MM.1S (cell line): ENCODE measurements around the gene GGNBP2.
A peak's percentile ranks its signal among the peaks of the same experiment; 100 is the strongest.

Experiments
- DNase-seq: peaks from one replicate; pipeline ENCODE4 v3.0.0-alpha.2; 2015
- H2AFZ ChIP-seq: fragments of 300-600 bp; sonication (generic); 2 replicates; pipeline ENCODE4 v1.6.0; 2016; ENCODE audit warnings: antibody characterized with exemption, low read length
- H3F3A ChIP-seq: fragments of 300-600 bp; sonication (generic); 2 replicates; pipeline ENCODE4 v1.6.1; 2016; ENCODE audit warnings: mild to moderate bottlenecking, antibody characterized with exemption, low read length, moderate library complexity, mixed read lengths; ENCODE audit not compliant: insufficient read depth
- H3K27ac ChIP-seq: fragments of 300-600 bp; sonication (generic); 2 replicates; pipeline ENCODE4 v1.5.1; 2016; ENCODE audit warnings: mild to moderate bottlenecking, low read length
- H3K27me3 ChIP-seq: fragments of 300-600 bp; sonication (generic); replicated peaks from 2 replicates; pipeline ENCODE4 v1.6.0; 2016; ENCODE audit warnings: low read length; ENCODE audit not compliant: insufficient read depth
- H3K36me3 ChIP-seq: fragments of 300-600 bp; sonication (generic); replicated peaks from 2 replicates; pipeline ENCODE4 v1.6.1; 2016; ENCODE audit warnings: mild to moderate bottlenecking, low read length, mixed read lengths; ENCODE audit not compliant: insufficient read depth
- H3K4me1 ChIP-seq: fragments of 300-600 bp; sonication (generic); 2 replicates; pipeline ENCODE4 v1.6.1; 2016; ENCODE audit warnings: low read length, mixed read lengths
- H3K4me2 ChIP-seq: fragments of 300-600 bp; sonication (generic); 2 replicates; pipeline ENCODE4 v1.6.0; 2016; ENCODE audit warnings: low read depth, low read length
- H3K4me3 ChIP-seq: fragments of 300-600 bp; sonication (generic); 2 replicates; pipeline ENCODE4 v1.5.1; 2016; ENCODE audit warnings: low read length, mixed read lengths
- H3K79me2 ChIP-seq: fragments of 300-600 bp; sonication (generic); 2 replicates; pipeline ENCODE4 v1.6.1; 2016; ENCODE audit warnings: mixed run types, low read length, mixed read lengths
- H3K9ac ChIP-seq: fragments of 300-600 bp; sonication (generic); 2 replicates; pipeline ENCODE4 v1.6.1; 2016; ENCODE audit warnings: low read length, mixed read lengths
- H3K9me2 ChIP-seq: fragments of 300-600 bp; sonication (generic); replicated peaks from 2 replicates; pipeline ENCODE4 v1.6.1; 2016; ENCODE audit warnings: mild to moderate bottlenecking, low read length, mixed read lengths; ENCODE audit not compliant: insufficient read depth
- H3K9me3 ChIP-seq: fragments of 300-600 bp; sonication (generic); replicated peaks from 2 replicates; pipeline ENCODE4 v1.6.1; 2016; ENCODE audit warnings: mild to moderate bottlenecking, low read length, mixed read lengths; ENCODE audit not compliant: insufficient read depth
- H4K20me1 ChIP-seq: fragments of 300-600 bp; sonication (generic); 2 replicates; pipeline ENCODE4 v1.6.1; 2016; ENCODE audit warnings: mild to moderate bottlenecking, low read length, moderate library complexity, mixed read lengths; ENCODE audit not compliant: insufficient read depth
- EZH2 ChIP-seq: fragments of 300-600 bp; sonication (generic); optimal IDR thresholded peaks from 2 replicates; pipeline ENCODE3; 2017; ENCODE audit warnings: low read depth, mild to moderate bottlenecking, antibody characterized with exemption, low read length, mixed read lengths
- EZH2phosphoT487 ChIP-seq: fragments of 300-600 bp; sonication (generic); IDR thresholded peaks from 2 replicates; pipeline ENCODE4 v1.6.1; 2018; ENCODE audit warnings: antibody characterized with exemption, low read length
- TF ChIP-seq, protein P1 (sequence below): fragments of 300-600 bp; sonication (generic); IDR thresholded peaks from 2 replicates; pipeline ENCODE4 v1.5.1; 2016; ENCODE audit warnings: antibody characterized with exemption, low read length, mixed read lengths

GGNBP2 gene

DNA sequence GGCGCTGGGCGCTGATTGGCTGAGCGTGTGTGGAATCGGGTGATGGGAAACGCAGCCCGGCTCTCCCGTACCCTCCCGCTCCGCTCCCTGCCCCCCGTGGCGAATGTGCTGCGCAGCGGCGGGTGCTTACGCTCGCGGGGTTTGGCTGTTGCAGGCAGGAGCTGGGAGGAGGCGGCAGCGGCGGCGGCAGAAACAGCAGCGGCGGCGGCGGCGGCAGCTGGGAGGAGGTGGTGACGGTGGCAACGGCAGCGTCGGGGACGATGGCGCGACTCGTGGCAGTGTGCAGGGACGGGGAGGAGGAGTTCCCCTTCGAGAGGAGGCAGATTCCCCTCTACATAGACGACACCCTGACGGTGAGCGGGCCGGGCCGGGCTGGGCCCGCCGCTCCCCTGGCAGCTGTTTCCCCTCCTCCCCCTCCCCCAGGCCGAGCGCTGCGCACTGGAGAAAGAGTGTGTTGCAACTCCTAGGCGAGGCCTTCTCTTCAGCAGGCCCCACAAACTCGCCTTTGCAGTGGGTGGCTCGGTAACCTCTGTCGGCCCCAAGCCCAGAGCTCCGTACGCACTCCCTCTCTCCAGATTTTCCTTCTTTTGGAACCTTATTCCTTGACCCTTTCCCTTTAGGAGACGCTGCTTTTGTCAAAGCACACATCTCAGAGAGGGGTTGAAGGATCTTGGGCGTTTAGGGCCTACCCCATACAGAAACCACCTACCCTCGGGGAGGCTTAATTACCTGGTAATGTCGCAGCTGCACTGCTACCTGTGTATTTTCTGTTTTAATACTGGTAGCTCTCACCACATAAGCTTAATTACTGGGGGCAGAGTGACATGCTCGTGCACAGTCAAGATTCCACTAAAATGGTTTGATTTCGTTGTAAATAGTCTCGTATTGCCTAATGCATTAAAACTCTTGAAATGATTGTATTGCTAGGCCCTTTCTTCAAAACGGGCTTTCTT, 1.0 kb downstream of the GGNBP2 start:
- H2AFZ ChIP-seq = 0 out of 2 replicates have a peak overlapping the region, but pooled peaks have one; percentile 25
- peaks cover 30% of the 10 kb centered on the region for H3K4me1 ChIP-seq
- H3K4me3 ChIP-seq = peak overlapping the region; percentile 84
- H3K36me3 ChIP-seq = peaks cover 5% of the 10 kb centered on the region; the same call in 1 of the 2 replicates
- H3K9me2 ChIP-seq = no peaks in the 10 kb centered on the region
- peaks cover 26% of the 10 kb centered on the region for H3F3A ChIP-seq
- H3K9me3 ChIP-seq = no peaks in the 10 kb centered on the region
- peak overlapping the region; percentile 76 for H3K9ac ChIP-seq
- H3K79me2 ChIP-seq = peaks cover 70% of the 10 kb centered on the region
- peak; percentile 97 for DNase-seq
- TF ChIP-seq EZH2phosphoT487 (no peak), EZH2 (no peak)
- TF ChIP-seq, protein P1, sequence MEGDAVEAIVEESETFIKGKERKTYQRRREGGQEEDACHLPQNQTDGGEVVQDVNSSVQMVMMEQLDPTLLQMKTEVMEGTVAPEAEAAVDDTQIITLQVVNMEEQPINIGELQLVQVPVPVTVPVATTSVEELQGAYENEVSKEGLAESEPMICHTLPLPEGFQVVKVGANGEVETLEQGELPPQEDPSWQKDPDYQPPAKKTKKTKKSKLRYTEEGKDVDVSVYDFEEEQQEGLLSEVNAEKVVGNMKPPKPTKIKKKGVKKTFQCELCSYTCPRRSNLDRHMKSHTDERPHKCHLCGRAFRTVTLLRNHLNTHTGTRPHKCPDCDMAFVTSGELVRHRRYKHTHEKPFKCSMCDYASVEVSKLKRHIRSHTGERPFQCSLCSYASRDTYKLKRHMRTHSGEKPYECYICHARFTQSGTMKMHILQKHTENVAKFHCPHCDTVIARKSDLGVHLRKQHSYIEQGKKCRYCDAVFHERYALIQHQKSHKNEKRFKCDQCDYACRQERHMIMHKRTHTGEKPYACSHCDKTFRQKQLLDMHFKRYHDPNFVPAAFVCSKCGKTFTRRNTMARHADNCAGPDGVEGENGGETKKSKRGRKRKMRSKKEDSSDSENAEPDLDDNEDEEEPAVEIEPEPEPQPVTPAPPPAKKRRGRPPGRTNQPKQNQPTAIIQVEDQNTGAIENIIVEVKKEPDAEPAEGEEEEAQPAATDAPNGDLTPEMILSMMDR = no peak
- peak overlapping the region; percentile 78 for H3K27ac ChIP-seq
- H3K27me3 ChIP-seq = no peaks in the 10 kb centered on the region
- H4K20me1 ChIP-seq = peaks cover 22% of the 10 kb centered on the region
- H3K4me2 ChIP-seq = peak overlapping the region; percentile 90

DNA sequence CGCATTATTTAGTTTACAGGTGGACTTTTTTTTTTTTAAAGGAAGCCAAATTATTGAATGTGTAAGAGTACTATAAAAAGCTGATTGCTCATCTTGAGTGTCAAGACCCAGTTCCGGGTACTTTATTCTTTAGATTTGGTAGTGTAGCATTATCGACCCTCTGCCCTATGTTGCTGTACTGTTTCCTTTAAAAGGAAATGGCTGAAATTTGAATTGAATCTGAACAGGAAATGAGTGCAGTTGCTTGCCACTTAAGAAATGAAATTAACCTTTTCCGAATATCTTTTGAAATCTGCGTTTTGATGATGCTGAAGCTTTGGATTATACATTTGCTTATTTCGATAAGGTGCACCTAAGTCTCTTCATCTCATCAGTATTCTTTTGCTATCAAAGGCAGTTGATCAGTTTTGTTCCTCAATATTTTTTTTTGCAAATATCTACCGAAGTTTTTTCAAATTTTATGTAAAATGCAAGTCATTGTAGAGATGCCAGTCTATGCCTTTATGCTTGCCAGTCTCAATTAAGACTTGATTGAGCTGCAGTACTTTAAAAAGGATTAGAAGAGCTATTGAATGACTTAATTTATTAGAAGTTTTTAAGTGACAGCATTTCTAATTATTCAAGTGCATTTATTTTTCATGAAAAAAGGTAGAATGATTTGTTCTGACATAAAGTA, 1.8 kb downstream of the GGNBP2 start:
- peaks cover 28% of the 10 kb centered on the region for H4K20me1 ChIP-seq
- peaks cover 30% of the 10 kb centered on the region for H3K4me1 ChIP-seq
- peaks cover 26% of the 10 kb centered on the region for H3F3A ChIP-seq

DNA sequence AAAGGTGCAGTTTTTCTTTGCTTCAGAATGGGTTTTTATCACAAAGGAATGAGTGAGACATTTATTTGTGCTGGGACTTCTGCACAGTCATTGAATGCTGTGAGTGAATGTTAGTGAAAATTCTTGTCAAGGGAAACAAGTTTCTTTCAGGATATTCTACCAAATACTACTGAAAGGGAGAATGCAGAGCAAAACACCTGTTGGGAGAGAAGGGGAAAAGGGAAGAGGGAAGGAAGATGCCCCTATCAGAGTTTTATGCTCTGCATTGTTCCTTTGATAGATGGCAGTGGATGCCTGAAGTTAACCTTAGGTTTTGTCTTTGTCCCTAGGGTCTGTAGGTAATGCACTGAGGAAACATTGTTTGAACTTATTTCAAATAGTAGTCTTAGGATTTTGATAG, 3.1 kb downstream of the GGNBP2 start:
- Histone ChIP-seq H3K4me1 (peaks cover 24% of the 10 kb centered on the region), H3K36me3 (peaks cover 5% of the 10 kb centered on the region; the same call in 1 of the 2 replicates), H3K9me2 (no peaks in the 10 kb centered on the region), H4K20me1 (peaks cover 28% of the 10 kb centered on the region), H3K4me2 (0 out of 2 replicates have a peak overlapping the region, but pooled peaks have one; percentile 90), H2AFZ (no peak overlapping the region), H3K27ac (no peak overlapping the region), H3K79me2 (peaks cover 89% of the 10 kb centered on the region), H3K27me3 (no peaks in the 10 kb centered on the region), H3K9ac (no peak overlapping the region), H3K9me3 (no peaks in the 10 kb centered on the region), H3K4me3 (no peak overlapping the region), H3F3A (peaks cover 26% of the 10 kb centered on the region)
- no peak for DNase-seq
- no peak for TF ChIP-seq EZH2
- TF ChIP-seq, protein P1 = no peak
- no peak for TF ChIP-seq EZH2phosphoT487

More for the DNA sequence above, 1.8 kb downstream of the GGNBP2 start:
- Histone ChIP-seq H3K36me3 (peaks cover 5% of the 10 kb centered on the region; the same call in 1 of the 2 replicates), H3K27ac (peak overlapping the region; percentile 78), H3K4me3 (peak overlapping the region; percentile 84), H3K9me2 (no peaks in the 10 kb centered on the region), H3K79me2 (peaks cover 78% of the 10 kb centered on the region), H3K4me2 (peak overlapping the region; percentile 90), H3K9me3 (no peaks in the 10 kb centered on the region), H3K27me3 (no peaks in the 10 kb centered on the region), H3K9ac (peak overlapping the region; percentile 76), H2AFZ (no peak overlapping the region)
- no peak for DNase-seq
- TF ChIP-seq EZH2phosphoT487 = no peak
- no peak for TF ChIP-seq EZH2
- TF ChIP-seq, protein P1 = no peak
